Measurements from ENCODE around the gene ADRA2C.

ADRA2C gene

DNA sequence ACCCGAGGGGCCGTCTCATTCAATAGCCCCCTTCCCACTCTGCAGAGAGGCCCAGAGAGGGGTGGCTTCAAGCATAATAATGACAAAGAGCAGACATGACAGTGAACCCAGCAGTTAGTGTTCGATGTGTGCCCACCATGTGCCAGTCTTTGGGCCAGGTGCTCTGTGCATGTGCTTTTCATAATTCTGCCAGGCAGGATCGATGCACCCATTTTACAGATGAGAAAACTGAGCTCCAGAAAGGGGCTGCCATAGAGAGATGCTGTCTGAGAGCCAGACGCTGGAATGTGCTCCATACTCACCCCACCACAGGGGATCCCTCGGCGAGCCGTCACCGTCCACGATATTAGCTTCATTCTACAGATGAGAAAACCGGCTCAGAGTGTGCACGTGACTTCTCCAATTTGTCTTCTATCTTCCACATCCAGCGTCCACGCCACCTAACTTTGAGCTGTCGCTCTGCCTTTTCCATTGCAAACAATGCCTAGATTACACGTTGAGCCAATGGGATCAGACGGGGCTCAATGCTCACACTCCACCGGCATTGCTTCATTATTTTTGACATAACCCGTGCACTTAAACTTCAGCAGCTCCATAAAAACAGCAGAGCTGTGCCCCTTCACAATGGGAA is 8.2 kb downstream of the ADRA2C start:
- H3K27ac ChIP-seq, result no peak overlapping the region
- DNase-seq (ENCODE audit: low read depth, low spot score), result no peak

DNA sequence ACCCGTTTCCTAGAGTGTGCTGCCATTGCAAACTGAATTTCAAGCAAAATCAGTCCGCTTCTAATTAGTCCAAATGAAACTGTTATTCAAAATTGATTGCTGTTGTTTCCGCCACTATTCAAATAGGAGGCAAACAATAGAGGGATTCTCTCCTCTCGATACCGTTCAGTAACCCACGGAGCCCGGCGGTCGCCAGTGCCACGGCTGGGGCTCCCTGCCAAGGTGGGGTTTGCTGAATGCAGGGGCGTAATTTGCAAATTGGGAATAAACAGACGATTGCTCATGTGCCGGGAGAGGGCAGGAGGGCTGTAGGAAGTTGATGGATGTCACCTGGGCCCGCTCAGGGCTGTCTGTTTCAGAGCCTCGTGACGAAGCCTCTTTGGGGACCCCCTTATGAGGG is 8.8 kb downstream of the ADRA2C start:
- no peak overlapping the region for H3K27ac ChIP-seq
- DNase-seq (ENCODE audit: low read depth, low spot score), result no peak

DNA sequence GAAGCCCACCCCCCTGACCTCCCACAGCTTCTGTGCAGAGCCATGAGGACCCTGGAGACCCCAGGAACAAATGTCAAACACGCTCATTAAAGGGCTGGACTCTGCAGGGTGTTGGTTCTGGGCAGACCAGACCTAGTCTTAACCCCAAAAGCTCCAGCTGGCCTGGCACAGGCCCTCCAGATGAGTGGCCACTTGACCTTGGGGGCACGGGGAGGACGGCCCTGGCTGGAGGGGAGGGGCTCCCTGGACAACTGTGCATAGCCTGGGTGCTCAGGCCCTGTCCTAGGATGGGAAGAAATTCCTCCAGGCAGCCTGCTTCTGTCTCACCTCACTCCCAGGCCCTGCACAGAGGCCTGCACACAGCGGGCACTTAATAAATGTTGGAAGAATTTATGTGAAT is 9.4 kb downstream of the ADRA2C start:
- no peak overlapping the region for H3K27ac ChIP-seq
- DNase-seq (ENCODE audit: low read depth, low spot score), result no peak

DNA sequence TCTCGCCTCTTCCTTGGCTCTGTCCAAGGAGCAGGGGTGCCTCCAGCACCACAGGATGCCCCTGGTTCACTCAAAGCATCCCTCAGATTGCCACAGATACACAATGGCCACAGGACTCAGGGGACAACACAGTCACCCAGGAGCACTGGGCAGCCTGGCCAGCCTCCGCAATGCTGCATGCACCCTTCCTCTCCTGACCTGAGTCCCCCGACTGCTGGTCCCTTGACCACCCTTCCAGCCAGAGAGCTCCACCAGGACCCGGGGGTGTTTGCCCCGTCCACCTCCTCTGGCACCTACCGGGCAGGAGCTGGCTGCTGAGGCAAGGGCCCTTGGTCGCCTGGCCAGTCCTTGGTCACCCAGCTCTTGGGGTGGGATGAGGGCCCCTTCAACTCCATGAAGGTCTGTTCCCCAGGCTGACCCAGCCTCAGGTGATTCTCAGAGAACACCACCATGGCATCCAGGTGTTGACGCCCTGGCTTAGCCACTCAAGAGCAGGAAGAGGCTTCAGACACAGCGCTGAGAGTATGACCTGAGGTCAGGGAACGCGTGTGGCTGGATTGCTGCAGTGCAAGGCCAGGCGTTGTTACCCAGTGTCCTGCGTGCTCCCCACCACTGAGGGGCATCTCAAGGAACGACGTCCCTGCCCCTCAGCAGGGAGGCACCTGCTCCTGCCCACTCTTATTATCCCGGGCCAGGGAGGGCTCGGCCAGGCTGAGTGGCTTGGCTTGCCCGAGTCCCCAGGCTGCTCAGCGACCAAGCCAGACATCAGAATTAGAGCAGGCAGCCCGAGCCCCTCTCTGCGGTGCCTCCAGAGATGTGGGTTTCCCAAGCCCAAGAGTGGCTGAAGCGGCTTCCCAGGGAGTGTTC is 10.2 kb downstream of the ADRA2C start:
- no peak overlapping the region for H3K27ac ChIP-seq
- no peak for DNase-seq (ENCODE audit: low read depth, low spot score)

DNA sequence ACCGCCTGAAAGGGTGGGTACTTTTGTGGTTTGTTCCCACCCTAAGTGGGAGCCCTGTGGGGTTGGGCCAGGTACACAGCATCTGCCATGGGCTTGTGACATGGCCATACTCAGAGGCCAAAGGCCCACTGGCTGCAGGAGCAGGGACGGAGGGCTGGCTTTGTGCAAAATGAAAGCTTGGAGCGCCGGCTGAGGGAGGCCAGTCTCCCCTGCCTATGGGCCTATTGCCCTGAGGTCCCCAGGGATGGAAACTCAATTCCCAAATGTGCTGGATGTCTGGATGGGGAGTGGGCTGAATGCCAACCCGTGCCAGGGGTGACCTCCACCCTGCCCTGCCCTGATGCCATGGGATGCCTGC is 10.8 kb downstream of the ADRA2C start:
- H3K27ac ChIP-seq, result no peak overlapping the region
- no peak for DNase-seq (ENCODE audit: low read depth, low spot score)

DNA sequence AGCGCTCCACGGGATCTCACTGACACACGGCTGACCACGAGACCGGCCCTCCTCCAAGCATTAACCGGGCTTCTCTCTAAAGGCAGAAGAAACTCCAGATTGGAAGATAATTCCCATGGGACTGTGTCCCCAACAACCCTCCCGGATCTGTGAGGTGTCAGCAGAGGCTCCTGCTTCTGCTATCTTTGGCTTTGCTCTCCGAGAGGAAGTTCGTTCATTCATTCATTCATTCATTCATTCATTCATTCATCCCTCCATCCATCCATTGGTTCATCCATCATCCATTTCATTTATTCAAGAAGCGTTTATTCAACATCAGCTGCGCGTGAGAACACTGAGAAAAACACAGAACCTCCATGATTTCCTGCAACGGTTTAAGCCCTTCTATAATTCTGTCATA is 11.5 kb downstream of the ADRA2C start:
- H3K27ac ChIP-seq, result no peak overlapping the region
- no peak for DNase-seq (ENCODE audit: low read depth, low spot score)

DNA sequence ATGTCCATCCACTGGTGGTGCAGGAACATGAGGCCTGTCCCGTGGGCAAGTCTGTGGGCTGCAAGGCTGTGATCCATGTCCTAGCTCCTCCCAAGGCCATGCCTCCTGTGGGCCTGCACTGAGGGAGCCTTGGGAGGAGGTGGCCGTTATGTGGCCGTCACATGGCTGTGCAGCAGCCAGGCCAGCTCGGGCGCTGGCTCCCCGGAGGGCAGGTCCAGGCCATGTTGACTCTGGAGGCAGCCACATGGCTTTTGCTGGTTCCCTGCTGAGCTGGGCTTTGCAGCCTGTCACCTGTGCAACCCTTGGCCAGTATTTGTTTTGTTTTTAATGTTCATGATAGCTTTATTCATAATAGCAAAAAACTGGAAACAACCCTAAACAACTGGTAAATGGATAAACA is 13.3 kb downstream of the ADRA2C start:
- no peak overlapping the region for H3K27ac ChIP-seq
- DNase-seq (ENCODE audit: low read depth, low spot score), result no peak

DNA sequence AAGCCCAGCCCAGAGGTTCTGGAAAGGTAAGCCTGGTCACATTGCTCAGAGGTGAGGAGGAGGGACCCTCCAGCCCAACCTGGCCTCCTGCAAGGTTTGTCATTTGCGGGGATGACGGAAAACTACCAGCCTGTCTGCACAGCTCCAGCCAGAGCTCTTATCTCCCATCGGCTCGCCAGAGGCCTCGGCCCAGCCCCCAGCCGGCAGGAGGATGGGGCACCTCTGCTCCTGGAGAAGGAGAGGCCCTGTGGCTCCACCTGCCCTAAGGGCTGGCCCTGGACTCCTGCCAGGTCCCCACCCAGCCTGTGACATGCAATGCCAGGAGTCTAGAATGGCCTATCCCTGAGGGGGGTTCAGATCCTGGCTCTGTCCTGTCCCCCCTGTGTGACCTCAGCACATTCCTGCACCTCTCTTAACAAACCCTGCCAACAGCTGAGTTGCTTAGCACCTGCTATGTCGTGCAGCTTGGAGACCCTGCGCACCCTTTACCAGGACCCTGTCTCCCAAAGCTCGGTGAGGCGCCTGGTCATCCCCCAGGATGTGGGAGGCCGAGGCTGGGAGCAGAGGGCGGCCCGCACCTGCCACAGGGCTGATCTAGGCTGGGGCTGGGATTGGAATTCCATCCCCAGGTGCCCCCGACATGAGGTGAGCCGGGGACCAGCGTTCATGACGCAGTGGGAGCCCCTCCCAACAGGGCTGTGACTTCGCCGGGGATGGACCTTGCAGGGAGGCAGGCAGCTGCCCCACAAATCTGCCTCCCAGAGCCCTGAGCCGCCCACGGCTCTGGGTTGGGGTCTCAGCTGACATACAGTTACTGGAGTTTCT is 14.4 kb downstream of the ADRA2C start:
- DNase-seq (ENCODE audit: low read depth, low spot score), result no peak
- no peak overlapping the region for H3K27ac ChIP-seq

DNA sequence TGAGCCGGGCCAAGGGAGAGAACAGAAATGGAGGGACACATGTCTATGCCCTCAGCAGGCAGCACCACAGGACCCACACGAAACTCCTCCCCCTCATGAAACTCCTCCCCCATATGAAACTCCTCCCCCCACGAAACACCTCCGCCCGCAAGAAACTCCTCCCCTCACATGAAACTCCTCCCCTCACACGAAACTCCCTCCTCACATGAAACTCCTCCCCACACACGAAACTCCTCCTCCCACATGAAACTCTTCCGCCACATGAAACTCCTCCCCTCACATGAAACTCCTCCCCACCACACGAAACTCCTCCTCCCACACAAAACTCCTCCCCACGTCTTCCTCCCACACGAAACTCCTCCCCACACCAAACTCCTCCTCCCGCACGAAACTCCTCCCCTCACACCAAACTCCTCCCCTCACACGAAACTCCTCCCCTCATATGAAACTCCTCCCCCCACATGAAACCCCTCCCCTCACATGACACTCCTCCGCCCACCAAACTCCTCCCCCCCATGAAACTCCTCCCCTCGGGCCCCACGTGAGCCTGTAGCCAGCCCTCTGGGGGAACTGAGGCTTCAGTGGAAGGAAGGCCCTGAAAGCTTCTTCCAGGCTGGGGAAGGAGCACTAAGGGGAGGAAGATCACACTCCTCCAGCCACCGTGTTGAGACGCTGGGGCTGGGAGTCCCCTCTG is 15.2 kb downstream of the ADRA2C start:
- H3K27ac ChIP-seq, result no peak overlapping the region
- no peak for DNase-seq (ENCODE audit: low read depth, low spot score)

DNA sequence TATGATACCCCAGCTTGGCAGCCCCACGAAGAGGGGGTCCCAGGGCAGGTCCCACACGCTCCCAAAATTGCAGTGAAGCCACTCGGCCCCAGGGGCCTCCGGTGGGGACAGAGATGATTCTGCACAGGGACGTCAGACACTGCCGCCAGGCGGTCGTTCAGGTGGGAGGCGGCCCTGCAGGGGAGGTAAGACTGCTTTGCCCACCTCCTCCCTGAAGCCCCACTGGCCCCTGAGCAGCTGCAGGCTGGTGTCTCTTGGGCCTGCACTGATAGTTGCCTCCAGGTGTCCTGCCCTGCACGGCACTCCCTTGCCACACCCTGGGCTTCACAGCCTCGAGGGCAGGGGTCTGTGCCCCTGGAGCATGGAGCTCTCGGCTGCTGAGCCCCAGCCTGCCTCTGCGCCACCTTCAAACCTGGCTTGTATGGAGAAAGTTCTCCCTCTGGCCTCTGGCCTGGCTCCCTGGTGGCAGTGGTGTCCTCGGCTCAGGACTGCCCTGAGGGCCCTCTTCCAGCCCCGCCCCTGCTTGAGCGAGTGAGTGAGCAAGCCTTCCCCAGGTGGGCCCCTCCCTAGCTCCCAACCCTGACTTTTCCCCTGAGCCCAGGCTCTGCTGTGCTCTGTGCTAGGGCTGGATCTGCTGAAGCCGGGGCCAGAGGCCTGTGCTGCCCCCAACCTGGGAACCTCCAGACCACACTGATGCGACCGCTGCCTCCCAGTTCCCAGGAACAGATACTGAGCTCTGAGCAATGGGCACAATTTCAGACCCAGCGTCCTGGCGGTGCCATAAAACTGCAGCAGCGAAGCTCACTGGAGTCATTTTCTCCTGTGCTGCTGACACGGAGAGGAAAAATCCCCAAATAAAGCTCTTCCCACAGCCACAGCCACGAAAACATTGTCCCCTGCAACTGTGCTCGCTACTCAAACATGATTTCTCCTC is 16.1 kb downstream of the ADRA2C start:
- DNase-seq (ENCODE audit: low read depth, low spot score), result no peak
- no peak overlapping the region for H3K27ac ChIP-seq

DNA sequence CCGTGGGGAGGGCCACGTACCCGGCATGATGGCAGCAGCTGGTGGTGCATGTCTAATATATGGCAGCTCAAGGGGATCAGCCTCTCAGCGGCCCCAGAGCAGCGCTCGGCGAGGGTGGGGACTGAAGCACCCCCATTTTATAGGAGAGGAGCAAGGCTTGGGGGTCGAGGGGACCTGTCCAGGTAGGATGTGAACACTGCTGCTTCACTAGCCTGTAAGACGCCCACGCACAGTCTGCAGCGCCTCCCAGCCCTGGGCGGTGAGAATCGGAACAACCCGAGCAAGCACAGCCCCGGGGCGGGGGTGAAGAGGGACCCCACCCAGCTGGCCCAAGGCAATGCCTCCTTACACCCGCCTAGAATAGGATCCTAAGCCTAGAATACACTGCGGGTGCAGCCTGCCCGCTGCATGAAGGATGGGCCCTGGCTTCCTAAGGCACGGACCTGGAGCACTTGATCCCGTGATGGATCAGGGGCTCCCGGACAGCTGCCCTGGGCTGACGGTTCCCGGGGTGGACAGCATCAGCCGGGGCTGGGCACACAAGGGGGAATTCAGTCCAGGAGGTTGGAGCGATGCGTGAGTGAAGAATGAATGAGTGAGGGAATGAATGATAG is 17.6 kb downstream of the ADRA2C start:
- DNase-seq (ENCODE audit: low read depth, low spot score), result no peak
- H3K27ac ChIP-seq, result no peak overlapping the region

DNA sequence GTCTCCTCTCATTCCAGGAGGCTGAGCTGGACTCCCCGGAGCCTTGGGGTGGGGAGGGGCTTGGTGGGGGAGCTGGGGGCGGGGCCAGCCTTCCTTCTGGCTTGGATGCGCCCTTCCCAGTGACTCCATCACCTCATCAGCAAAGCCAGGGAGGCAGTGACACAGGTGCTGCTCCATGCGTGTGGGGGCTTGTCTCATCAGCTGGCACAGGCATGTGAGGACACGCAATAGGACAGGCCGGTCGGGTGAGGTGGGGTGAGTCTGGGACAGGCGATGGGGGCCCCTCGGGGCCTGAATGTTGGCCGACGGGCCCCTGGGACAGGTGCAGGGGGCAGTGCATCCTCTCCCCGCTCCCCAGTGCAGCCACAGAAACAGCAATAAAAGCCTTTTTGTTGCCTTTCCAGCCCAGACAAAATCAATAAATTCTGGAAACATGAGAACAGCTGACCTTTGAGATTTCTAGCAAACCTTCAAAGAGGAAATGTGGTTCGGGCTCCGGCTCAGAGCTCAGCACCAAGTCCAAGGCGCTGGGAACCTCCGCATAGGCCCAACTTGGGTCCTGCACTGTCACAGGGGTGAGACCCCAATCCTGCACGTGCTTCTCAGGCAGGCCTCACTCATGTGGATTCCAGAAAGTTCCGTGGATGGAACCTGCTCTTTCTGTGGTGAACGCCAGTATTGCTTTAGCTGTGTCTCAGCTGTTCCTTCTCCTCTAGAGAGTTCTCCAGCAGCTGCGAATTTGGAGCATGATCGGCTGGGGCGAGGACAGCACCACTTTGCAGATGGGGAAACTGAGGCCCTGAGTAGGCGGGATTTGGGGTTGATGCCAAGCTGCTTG is 18.5 kb downstream of the ADRA2C start:
- DNase-seq (ENCODE audit: low read depth, low spot score), result no peak
- H3K27ac ChIP-seq, result no peak overlapping the region

DNA sequence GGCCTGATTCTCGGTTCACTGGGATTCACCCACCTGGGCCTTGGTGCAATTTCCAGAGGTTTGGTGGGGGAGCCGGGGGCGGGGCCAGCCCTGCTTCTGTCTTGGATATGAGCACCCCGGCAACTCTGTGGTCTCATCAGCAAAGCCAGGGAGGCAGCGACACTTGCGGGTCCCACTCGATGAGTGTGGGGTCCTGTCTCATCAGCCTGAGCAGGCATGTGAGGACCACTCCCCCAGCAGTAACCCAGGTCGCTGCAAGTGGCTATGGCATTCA is 19.0 kb downstream of the ADRA2C start:
- H3K27ac ChIP-seq, result no peak overlapping the region
- DNase-seq (ENCODE audit: low read depth, low spot score), result no peak

DNA sequence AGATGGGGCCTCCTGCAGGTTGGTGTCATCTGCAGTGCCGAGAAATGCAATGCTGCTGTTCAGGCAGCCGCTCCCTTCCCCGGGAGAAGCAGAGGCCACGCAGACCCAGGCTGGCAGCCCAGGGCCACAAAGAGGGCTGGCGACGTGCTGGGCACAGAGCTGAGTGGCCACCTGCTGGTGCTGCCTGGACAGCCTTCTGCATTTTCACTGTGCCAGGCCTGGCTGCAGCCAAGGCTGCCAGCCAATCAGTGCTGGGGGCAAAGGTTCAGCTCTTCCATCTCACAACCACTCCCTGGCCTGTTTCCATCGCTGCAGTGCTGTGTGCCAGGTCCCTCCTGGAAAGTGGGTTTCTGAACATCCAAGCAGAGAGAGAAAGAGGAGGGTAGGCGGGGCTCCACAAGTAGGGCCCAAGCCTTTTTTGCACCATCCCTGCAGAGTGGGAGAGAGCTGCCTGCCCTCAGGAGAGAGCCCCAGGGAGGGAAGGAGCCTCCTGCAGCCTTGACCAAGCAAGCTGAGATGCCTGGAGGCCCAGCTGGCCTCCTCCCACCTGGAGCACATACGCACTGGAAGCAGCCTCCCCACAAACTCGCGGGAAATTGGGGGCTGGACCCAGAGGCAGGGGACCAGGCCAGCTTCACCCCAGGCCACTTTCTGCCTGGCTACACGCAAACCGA is 20.1 kb downstream of the ADRA2C start:
- DNase-seq (ENCODE audit: low read depth, low spot score), result no peak

DNA sequence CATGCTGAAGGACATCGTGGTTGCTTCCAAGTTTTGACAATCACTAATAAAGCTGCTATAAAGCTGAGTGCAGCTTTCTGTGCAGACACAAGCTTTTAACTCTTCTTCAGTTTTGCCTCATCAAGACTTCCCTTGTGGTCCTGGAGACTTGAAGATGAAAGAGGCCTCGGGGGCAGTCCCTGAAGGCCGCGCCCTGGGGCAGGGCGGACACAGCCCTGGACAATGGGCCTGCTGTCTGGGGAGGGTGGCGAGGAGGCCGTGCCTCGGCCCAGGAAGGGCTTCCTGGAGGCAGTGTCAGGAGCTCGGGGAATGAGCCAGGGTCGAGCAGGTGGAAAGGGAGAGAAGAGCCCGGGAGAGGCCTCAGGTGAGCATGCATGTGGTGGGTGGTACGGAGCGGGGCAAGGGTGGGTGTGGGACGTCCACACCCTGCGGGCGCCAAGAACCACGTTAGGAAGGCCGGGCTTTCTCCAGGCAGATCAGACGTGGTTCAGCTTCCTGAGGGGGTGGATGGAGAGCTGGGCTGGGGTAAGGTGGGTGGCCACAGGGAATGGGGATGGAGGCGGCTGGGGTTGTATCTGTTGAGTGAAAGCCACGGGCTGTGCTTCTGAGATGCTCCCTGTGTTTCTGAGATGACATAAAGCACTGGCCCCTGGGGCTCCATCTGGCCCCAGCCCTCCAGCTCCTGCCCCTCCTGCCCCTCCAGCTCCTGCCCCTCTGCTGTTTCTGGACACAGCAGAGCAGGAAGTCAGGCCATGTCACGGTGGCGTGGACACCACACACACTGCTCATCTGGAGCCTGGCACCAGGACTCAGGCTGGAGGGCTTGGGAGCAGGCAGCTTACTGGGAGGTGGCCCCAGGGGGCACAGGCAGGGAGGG is 21.5 kb downstream of the ADRA2C start:
- no peak for DNase-seq (ENCODE audit: low read depth, low spot score)
- H3K27ac ChIP-seq, result no peak overlapping the region

More for the DNA sequence above, 20.1 kb downstream of the ADRA2C start:
- no peak overlapping the region for H3K27ac ChIP-seq

DNA sequence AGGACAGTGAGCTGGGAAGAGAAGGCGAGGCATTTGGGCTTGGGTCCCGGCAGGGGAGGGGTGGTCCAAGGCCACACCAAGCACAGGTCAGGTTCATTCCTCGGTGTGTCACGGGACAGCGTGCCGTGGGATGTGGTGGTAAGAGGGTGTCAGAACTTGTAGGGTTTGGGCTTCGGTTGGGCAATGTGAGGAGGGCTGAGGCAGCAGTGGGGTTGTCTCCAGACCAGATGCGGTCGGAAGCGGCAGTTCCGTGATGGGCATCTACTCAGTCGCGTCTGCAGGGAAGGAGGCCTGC is 22.1 kb downstream of the ADRA2C start:
- no peak overlapping the region for H3K27ac ChIP-seq
- no peak for DNase-seq (ENCODE audit: low read depth, low spot score)

DNA sequence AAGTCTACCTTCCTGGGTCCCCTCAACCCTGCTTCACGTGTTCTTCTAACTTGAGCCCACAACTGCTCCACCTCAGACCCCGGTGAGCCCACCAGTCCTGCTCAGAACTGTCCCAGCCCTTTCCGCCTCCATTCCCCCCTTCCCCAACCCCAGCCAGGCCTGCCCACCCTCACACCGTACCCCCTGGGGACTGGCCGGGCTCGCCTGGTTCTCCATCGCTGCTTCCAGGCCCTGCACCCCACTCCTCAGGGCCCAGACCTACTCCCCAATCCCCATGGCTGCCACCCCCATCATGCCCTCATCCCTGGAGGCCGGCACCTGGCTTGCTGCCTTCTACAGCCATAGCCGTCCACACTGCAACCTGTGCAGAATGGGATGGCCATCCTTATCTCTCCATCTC is 23.4 kb downstream of the ADRA2C start:
- no peak overlapping the region for H3K27ac ChIP-seq
- no peak for DNase-seq (ENCODE audit: low read depth, low spot score)

Data from epithelial cell of prostate (primary cell).